ELR (cell line): ENCODE results near the gene VIT.
"Not testable (repeated sequence)": the region's sequence is repeated elsewhere in the genome, so short reads cannot be mapped to it uniquely, and the experiment has no call there.

Experiments
- DNase-seq: peaks from one replicate; pipeline ENCODE4 v3.0.0-alpha.2; 2015; ENCODE audit warnings: low read depth

The VIT gene

DNA sequence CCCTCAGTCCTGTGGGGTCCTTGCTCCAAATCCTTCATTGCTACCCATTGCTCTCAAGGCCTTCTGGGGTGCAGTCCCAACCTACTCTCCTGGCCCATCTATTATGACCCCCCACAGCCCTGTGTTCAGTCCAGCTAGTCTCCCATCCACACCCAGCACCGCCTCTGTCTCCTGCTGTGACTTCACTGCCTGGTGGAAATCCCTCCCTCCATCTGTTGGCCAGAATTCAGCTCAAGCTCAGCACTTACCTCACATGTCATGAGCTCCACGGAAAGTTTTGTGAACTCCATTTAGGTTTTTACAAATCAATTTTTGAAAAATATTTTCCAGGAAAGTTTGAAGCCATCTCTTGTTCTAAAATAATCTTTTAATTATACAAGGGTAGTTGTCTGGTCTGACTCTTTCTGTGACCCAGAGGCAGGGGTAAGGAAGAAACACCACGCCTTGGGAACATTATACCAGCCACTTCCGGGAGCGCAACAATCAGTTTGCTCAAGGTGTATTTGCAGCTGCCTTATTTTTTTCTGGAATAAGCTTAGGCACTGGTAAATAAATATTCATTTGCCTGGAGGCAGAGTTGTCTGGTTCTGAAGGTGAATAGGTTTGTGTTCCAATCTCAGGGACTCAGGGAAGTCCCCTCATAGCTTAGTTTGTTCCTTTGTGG lies 110.8 kb downstream of the VIT start:
- no peak for DNase-seq

GRCh38 chr2:36808386-36809068 lies 112.0 kb downstream of the VIT start:
- DNase-seq = no peak

DNA sequence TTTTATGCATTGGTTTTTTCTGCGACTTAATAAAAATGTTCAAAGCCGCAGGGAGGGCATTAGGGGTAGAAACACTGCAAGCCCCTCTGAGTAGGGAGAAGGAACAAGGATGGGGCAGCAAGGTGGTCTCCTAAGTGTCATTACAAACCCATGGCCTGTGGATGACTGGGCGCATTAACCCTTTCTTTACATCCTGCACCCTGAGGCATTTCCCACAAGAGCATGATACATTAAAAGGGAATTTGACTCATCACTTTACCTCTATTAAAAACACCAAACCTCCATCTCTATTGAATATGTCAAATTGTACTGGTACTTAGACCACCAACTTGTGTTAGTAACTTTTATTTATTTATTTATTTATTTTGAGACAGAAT lies 112.5 kb downstream of the VIT start:
- DNase-seq = peak; percentile 76

DNA sequence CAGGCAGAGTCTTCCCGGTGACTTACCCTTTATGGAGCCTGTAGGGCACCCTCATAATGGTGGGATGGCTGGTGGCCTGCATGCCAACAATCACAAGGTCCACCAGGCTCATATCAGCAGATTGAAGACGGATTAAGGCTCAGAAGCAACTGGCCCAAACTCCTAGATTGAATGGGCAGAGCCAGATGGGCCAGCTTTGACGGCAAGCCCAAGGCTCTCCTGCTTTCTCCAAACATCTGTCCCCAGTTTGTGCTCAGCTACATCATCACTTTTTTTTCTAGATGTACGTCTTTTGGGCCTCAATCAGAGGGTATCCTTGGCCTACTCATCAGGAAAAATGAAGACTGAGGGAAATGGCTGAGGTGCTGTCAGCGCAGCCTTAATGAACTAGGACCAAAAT lies 114.6 kb downstream of the VIT start:
- DNase-seq = no peak

DNA sequence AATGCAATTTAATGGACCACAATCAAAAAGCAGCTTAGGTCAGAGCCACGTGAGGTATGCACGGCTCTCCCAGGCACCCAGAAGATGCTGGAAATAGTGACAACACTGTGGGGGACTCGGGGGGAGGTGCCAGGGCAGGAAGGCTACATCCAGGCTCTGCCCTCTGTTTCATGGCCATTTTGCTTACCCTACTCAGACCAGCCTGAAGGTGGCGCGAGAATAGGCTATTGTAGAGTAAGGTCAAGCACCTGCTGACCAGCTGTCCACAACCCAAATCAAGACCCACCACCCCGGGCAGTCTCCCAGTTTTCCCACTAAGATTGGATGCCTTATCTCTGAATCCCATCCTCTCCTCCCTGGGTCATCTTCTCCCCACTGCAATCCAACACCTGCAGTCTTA lies 115.7 kb downstream of the VIT start:
- peak; percentile 37 for DNase-seq

DNA sequence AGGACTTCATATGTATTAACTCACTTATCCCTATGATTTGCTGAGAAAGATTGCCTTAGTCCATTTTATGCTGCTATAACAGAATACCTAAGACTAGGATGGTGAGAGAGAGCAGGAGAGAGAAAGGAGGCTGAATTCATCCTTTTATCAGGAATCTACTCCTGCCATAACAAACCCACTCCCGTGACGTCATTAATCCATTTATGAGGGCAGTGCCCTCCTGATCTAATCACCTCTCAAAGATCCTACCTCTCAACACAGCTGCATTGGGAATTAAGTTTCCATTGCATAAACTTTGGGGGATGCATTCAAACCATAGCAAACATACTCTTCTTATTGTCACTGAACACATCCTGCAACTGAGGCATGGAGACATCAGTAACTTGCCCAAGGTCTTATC lies 122.0 kb downstream of the VIT start:
- no peak for DNase-seq

DNA sequence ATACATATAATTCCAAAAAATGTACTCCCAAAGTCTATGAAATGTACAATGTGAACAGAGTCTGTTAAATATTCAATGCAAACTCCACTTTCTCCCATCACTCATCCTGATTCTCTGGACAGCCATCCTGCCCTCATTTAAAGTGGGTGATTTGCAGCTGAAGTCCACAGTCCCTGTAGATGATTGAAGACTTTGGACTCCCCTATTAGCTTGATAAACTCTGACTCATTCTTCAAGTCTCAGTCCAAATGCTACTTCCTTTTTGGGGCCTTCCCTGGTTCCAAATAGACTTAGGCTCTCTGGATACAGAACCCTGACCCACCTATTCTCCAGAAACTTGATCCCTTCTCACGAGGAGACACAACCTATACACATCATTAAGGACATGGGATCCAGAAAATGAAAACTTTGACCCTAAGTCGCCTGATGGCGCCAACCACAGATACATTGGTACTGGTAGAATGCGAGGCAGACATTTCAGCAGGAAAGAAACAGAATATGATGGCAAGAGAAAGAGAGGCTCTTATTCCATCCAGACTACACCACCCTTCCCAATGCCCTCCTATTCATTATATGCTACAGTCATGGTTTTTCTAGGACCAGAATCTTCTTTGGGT lies 122.7 kb downstream of the VIT start:
- DNase-seq = peak; percentile 7

GRCh38 chr2:36820942-36821605 lies 124.6 kb downstream of the VIT start:
- no peak for DNase-seq

DNA sequence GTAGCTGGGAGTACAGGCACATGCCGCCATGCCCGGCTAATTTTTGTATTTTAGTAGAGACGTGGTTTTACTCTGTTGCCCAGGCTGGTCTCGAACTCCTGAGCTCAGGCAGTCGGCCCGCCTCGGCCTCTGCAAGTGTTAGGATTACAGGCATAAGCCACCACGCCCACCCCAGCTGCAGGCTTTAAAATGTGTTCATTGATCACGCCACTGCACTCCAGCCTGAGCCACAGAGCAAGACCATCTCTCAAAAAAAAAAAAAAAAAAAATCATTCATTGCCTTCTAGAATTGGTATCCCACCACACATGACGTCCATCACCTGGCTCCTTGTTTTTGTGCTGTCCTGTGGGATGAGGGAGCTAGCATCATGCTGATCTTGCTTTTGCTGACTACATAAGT lies 127.4 kb downstream of the VIT start:
- DNase-seq = no peak

- DNase-seq = no peak
Observed at GRCh38 chr2:36824273-36824672, 127.8 kb downstream of the VIT start.

GRCh38 chr2:36824683-36825082 lies 128.2 kb downstream of the VIT start:
- DNase-seq = not testable (repeated sequence)

DNA sequence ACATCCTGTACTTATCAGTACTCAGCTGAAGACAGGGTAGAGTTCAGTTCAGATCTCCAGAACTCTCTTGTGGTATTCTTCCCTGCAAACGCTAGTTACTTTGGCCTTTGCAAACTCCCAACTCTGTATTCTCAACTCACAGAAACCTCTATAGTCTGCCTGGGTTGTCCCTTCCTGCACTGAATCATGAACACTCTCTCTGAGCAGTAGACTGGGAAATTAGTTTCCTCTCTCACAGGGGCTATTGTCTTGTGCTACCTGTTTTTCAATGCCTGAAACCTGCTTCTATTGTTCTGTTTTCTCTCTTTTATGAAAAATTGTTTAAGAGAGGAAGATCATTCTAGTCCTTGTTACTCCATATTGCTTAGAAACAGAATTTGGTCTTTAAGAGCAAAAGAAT lies 134.7 kb downstream of the VIT start:
- no peak for DNase-seq

DNA sequence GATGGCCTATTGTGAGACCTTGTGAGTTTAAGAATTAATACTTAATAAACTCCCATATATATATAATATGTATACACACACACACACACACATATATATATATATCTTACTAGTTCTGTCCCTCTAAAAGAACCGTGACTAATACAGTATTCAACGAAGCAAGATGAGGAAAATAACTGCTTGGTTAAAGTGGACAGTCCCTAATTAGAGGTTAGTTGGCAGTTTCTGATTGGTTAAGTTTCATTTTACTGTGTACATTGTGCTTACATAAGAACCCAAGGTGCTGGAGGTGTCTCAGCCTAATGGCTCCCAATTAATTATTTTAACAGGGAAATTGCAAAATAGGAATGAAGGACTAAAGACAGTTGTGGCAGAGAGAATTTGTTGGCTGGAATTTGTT lies 137.7 kb downstream of the VIT start:
- no peak for DNase-seq

GRCh38 chr2:36834731-36835524 lies 138.4 kb downstream of the VIT start:
- DNase-seq = no peak

DNA sequence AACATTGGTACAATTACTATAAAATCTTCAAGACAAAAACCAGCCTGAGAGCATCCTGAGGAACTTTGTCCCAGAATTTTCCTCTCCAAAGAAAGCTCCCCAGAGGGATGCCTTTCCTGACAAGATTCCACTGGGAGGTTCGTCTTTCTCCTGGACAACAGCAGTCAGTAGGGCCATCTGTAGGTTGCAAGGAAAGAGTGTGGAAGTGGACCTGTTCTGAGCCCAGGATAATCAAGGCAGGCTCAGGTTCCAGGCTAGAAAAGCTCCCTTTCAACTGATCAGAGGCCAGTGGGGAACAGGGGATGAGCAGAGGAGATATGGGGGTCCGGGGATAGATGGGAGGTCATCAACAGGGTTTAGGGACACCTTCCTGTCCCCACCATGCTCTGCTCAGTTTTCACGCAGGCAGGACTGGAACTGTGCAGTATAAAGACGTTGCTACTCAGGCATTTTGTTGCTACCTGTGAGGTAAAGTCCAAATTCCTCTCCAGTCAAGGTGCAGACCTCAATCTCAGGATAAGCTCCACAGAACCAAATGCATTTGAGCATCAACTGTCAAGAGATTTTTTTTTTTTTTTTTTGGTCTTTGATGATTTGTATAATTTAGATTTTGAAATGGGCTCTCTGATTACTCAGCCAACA lies 143.6 kb downstream of the VIT start:
- DNase-seq = no peak

DNA sequence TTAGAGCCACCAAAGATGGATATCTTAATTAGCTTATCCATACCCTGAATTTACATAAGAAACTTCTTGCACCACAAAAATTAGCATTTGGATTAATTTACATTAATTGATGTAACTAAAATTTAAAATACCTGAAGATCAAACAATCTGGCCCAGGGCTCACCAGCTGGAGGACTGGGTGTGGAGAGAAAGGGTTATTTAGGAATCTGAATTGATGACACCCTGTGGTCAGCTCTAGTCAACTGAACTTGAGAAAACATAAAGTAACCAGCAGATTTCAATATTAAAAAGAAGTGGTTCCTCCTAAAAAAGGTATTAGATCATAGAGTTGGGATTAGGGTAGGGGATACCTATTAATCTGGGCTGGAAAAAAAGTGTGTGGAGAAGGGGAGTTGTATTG lies 147.3 kb downstream of the VIT start:
- DNase-seq = no peak

DNA sequence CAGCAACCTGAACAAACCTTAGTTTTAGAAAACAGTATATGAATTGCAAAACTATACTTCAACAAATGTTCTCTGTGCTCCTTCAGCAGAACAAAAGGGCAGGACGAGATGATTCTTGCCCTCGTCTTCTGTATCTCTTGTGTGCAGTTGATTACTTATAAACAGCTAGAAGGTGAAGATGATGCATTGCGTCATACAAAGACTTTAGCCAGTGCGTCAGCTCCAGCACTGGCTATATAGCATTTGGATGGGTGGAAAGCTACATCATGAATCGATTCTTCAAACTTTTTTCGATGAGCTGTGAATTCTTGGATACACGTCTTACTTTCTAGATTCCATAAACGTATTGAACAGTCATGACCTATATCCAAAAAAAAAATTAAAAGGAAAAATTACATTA lies 152.8 kb downstream of the VIT start:
- DNase-seq = no peak

GRCh38 chr2:36854241-36854640 lies 157.7 kb downstream of the VIT start:
- DNase-seq = no peak

- DNase-seq = no peak
Observed at GRCh38 chr2:36855429-36855828, 158.9 kb downstream of the VIT start.

- no peak for DNase-seq
Observed at GRCh38 chr2:36857713-36858112, 161.2 kb downstream of the VIT start.

GRCh38 chr2:36858551-36859365 lies 162.3 kb downstream of the VIT start:
- DNase-seq = no peak
